Measurements from ENCODE around the gene GPSM1. TPM values are rescaled to one million over a fixed set of nuclear protein-coding genes. Genes with fewer than 3 reads are reported as not detected.

The GPSM1 gene
- total RNA-seq, 1 experiment from 2014 or later: 26.4 TPM

- TF ChIP-seq REST (IDR thresholded peaks at IDR 0.05; ENCODE audit: low read depth) (no peak), POLR2AphosphoS5 (IDR thresholded peaks at IDR 0.05; ENCODE audit: low read depth, low read length) (no peak)
Measured at GRCh38 chr9:136304981-136305380, 22.4 kb upstream of the GPSM1 start (continued).

- intact Hi-C loops (cut with micrococcal nuclease): no loop called here
- Histone ChIP-seq H3K27me3 (ENCODE audit: insufficient read depth, low read length) (no peaks in the 10 kb centered on the region), H3K4me3 (replicated peaks in 1 of 2; ENCODE audit: low read depth in 1 of 2, low read length in 2 of 2) (no peak overlapping the region), H4K20me1 (ENCODE audit: insufficient read depth) (no peaks in the 10 kb centered on the region), H3K9me3 (ENCODE audit: control insufficient read depth in 1 of 2, insufficient read depth in 1 of 2, low read depth in 1 of 2, low read length in 2 of 2) (peaks cover 0 to 5% of the 10 kb centered on the region in 2 experiments; a peak in 1 of 4 replicates), H3K4me2 (ENCODE audit: low read length) (no peak overlapping the region), H2AFZ (ENCODE audit: low read depth, low read length, poor library complexity, severe bottlenecking) (no peak overlapping the region), H3K79me2 (ENCODE audit: insufficient read depth, low read length) (no peaks in the 10 kb centered on the region), H3K27ac (ENCODE audit: low read depth, low read length) (no peak overlapping the region), H3K9me2 (ENCODE audit: insufficient read depth) (no peaks in the 10 kb centered on the region), H3K4me1 (ENCODE audit: control insufficient read depth in 1 of 2, insufficient read depth in 2 of 2, low read length in 2 of 2) (peaks cover 2% of the 10 kb centered on the region in 2 experiments; a peak in 2 of 4 replicates), H3K9ac (ENCODE audit: low read length) (no peak overlapping the region), H3K36me3 (ENCODE audit: control insufficient read depth in 1 of 2, insufficient read depth in 2 of 2, low read length in 2 of 2) (no peaks in the 10 kb centered on the region)
- POLR2A ChIA-PET: no interaction called here
- no peak for ATAC-seq
- RAD21 ChIA-PET (ENCODE audit: low non-redundant PET in 1 of 2, low total read pairs in 2 of 2, uncharacterized antibody in 2 of 2, unreplicated experiment in 2 of 2): no interaction called here
- CTCF ChIA-PET: no interaction called here
- TF ChIP-seq ZBTB33 (IDR thresholded peaks at IDR 0.05; ENCODE audit: extremely low read depth, insufficient replicate concordance, low read length): no peak
- no peak for TF ChIP-seq SP1 (IDR thresholded peaks at IDR 0.05; ENCODE audit: low read depth)
- TF ChIP-seq TCF7L2 (IDR thresholded peaks at IDR 0.05; ENCODE audit: borderline replicate concordance, extremely low read depth, insufficient read depth, insufficient read length): no peak
- TF ChIP-seq MAX (IDR thresholded peaks at IDR 0.05): no peak
- no peak for TF ChIP-seq SIN3A (IDR thresholded peaks at IDR 0.05; ENCODE audit: low read depth)
- no peak for TF ChIP-seq POLR2AphosphoS5 (IDR thresholded peaks at IDR 0.05; ENCODE audit: low read depth, low read length)
- no peak for TF ChIP-seq POLR2A (IDR thresholded peaks at IDR 0.05; ENCODE audit: borderline replicate concordance, extremely low read depth, insufficient read depth, insufficient read length)
- no peak for TF ChIP-seq ZFX (IDR thresholded peaks at IDR 0.05)
- no TSS peak for BruUV-seq (replicated peaks)
- no peak for DNase-seq (ENCODE audit: low read depth, low spot score)
Measured at GRCh38 chr9:136305804-136306203, 21.5 kb upstream of the GPSM1 start.

Data from HCT116 (cell line).